Endometrial microvascular endothelial cells (primary cell): Measurements from ENCODE around the gene RTN4RL1. TPM values are rescaled to one million over a fixed set of nuclear protein-coding genes. Genes with fewer than 3 reads are reported as not detected.

ENCODE experiments used
- in situ Hi-C: cut with HindIII; loops from 2 replicates; pipeline ENCODE4 v1.10.0; 2017; ENCODE audit warnings: low sequenced_read_pairs, low pct_unique_long_range_greater_than_20kb; ENCODE audit errors: inconsistent ontology term
- total RNA-seq: library from RNA; depleted of rRNA; stranded (reverse); fragments of >200 nt; gene quantifications from one replicate; pipeline ENCODE4 v1.2.3, GENCODE V29; 2015; ENCODE audit errors: inconsistent ontology term

Gene RTN4RL1
- total RNA-seq, 1 donor from 2014 or later: not detected

- in situ Hi-C loops: no loop called here
Observed at GRCh38 chr17:2050300-2051060, 25.3 kb upstream of the RTN4RL1 start.

- in situ Hi-C loops: loop anchor here (25.0 kb wide), 1 partner anchor 137 kb away; no protein-coding TSS in a partner anchor
Observed at GRCh38 chr17:2049333-2050299, 24.5 kb upstream of the RTN4RL1 start.

- in situ Hi-C loops: loop anchor here (25.0 kb wide), 1 partner anchor 137 kb away; no protein-coding TSS in a partner anchor
Observed at GRCh38 chr17:2048805-2049204, 23.7 kb upstream of the RTN4RL1 start.

GRCh38 chr17:2047590-2047989 is 22.5 kb upstream of the RTN4RL1 start:
- in situ Hi-C loops: loop anchor here (25.0 kb wide), 1 partner anchor 135 kb away; no protein-coding TSS in a partner anchor

GRCh38 chr17:2044263-2044894 is 19.2 kb upstream of the RTN4RL1 start:
- in situ Hi-C loops: loop anchor here (25.0 kb wide), 1 partner anchor 132 kb away; no protein-coding TSS in a partner anchor

GRCh38 chr17:2043785-2044184 is 18.7 kb upstream of the RTN4RL1 start:
- in situ Hi-C loops: loop anchor here (25.0 kb wide), 1 partner anchor 131 kb away; no protein-coding TSS in a partner anchor

GRCh38 chr17:2042933-2043332 is 17.8 kb upstream of the RTN4RL1 start:
- in situ Hi-C loops: loop anchor here (25.0 kb wide), 1 partner anchor 131 kb away; no protein-coding TSS in a partner anchor

- in situ Hi-C loops: loop anchor here (25.0 kb wide), 1 partner anchor 130 kb away; no protein-coding TSS in a partner anchor
Observed at GRCh38 chr17:2042390-2042847, 17.3 kb upstream of the RTN4RL1 start.

GRCh38 chr17:2041561-2042389 is 16.6 kb upstream of the RTN4RL1 start, which contains the start of gene OVCA2:
TSS of gene OVCA2 (plus strand) at chr17:2042022. CDS start at chr17:2042048, 26 bp downstream.
- in situ Hi-C loops: loop anchor here (25.0 kb wide), 1 partner anchor 129 kb away; no protein-coding TSS in a partner anchor

GRCh38 chr17:2040942-2041560 is 15.9 kb upstream of the RTN4RL1 start:
- in situ Hi-C loops: loop anchor here (25.0 kb wide), 1 partner anchor 129 kb away; no protein-coding TSS in a partner anchor

- in situ Hi-C loops: loop anchor here (25.0 kb wide), 1 partner anchor 128 kb away; no protein-coding TSS in a partner anchor
Observed at GRCh38 chr17:2040219-2040827, 15.2 kb upstream of the RTN4RL1 start.

GRCh38 chr17:2037155-2037554 is 12.0 kb upstream of the RTN4RL1 start:
- in situ Hi-C loops: loop anchor here (25.0 kb wide), 1 partner anchor 125 kb away; no protein-coding TSS in a partner anchor

- in situ Hi-C loops: loop anchor here (25.0 kb wide), 1 partner anchor 124 kb away; no protein-coding TSS in a partner anchor
Observed at GRCh38 chr17:2035541-2036488, 10.7 kb upstream of the RTN4RL1 start.

- in situ Hi-C loops: loop anchor here (25.0 kb wide), 1 partner anchor 123 kb away; no protein-coding TSS in a partner anchor
Observed at GRCh38 chr17:2034806-2035540, 9.8 kb upstream of the RTN4RL1 start.

- in situ Hi-C loops: loop anchor here (25.0 kb wide), 1 partner anchor 122 kb away; no protein-coding TSS in a partner anchor
Observed at GRCh38 chr17:2034157-2034556, 9.0 kb upstream of the RTN4RL1 start.
